NCI-H2081 (cell line): ENCODE data around the gene PTPN4.

Experiments used
- DNase-seq, 2 experiments: peaks; one replicate each; lab custom pipeline; 2025; lab: John Stamatoyannopoulos, UW

PTPN4 gene

GRCh38 chr2:119809339-119810048, 49.8 kb downstream of the PTPN4 start:
- no peak for DNase-seq

GRCh38 chr2:119810049-119810630, 50.4 kb downstream of the PTPN4 start:
- peak in 1 of 2 experiments; percentile 19 for DNase-seq

- DNase-seq: no peak
Observed at GRCh38 chr2:119814216-119814615, 54.5 kb downstream of the PTPN4 start.

GRCh38 chr2:119818792-119819191, 59.1 kb downstream of the PTPN4 start:
- DNase-seq: no peak

GRCh38 chr2:119819846-119820245, 60.1 kb downstream of the PTPN4 start:
- no peak for DNase-seq

GRCh38 chr2:119820275-119820674, 60.6 kb downstream of the PTPN4 start:
- no peak for DNase-seq

- DNase-seq: no peak
Observed at GRCh38 chr2:119821266-119821665, 61.5 kb downstream of the PTPN4 start.

GRCh38 chr2:119823734-119824334, 64.1 kb downstream of the PTPN4 start:
- DNase-seq: no peak

GRCh38 chr2:119826370-119826961, 66.7 kb downstream of the PTPN4 start:
- peak in 1 of 2 experiments; percentile 24 for DNase-seq

GRCh38 chr2:119827866-119828507, 68.3 kb downstream of the PTPN4 start:
- DNase-seq: no peak

- DNase-seq: no peak
Observed at GRCh38 chr2:119836455-119837142, 76.9 kb downstream of the PTPN4 start.

GRCh38 chr2:119837350-119837749, 77.6 kb downstream of the PTPN4 start:
- DNase-seq: no peak

GRCh38 chr2:119837759-119838158, 78.0 kb downstream of the PTPN4 start:
- peak in 1 of 2 experiments; percentile 8 for DNase-seq

GRCh38 chr2:119838179-119838578, 78.5 kb downstream of the PTPN4 start:
- peak in 1 of 2 experiments; percentile 42 for DNase-seq

GRCh38 chr2:119841550-119841949, 81.8 kb downstream of the PTPN4 start:
- no peak for DNase-seq

GRCh38 chr2:119846021-119846420, 86.3 kb downstream of the PTPN4 start:
- DNase-seq: no peak

GRCh38 chr2:119849838-119850565, 90.3 kb downstream of the PTPN4 start:
- no peak for DNase-seq

GRCh38 chr2:119852214-119852613, 92.5 kb downstream of the PTPN4 start:
- no peak for DNase-seq

- no peak for DNase-seq
Observed at GRCh38 chr2:119853777-119854399, 94.2 kb downstream of the PTPN4 start.

GRCh38 chr2:119856469-119856901, 96.8 kb downstream of the PTPN4 start:
- peak in 1 of 2 experiments; percentile 40 for DNase-seq

- DNase-seq: no peak
Observed at GRCh38 chr2:119857742-119858141, 98.0 kb downstream of the PTPN4 start.
